ENCODE data around the gene KLK4. TPM values are rescaled to one million over a fixed set of nuclear protein-coding genes. Genes with fewer than 3 reads are reported as not detected.

The KLK4 gene
- total RNA-seq, 1 donor from 2014 or later = not detected

DNA sequence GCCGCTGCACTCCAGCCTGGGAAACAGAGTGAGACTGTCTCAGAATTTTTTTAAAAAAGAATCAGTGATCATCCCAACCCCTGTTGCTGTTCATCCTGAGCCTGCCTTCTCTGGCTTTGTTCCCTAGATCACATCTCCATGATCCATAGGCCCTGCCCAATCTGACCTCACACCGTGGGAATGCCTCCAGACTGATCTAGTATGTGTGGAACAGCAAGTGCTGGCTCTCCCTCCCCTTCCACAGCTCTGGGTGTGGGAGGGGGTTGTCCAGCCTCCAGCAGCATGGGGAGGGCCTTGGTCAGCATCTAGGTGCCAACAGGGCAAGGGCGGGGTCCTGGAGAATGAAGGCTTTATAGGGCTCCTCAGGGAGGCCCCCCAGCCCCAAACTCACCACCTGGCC is 38.1 kb downstream of the KLK4 start, which contains the start of gene KLK2:
KLK2 (plus strand) TSS at position 384 of the 400 bp plus-strand sequence. CDS start 35 bp downstream, outside the sequence.
- Mint-ChIP-seq H3K4me1 (ENCODE audit: low read depth) (no peaks in the 10 kb centered on the region), H3K36me3 (ENCODE audit: insufficient read depth) (no peaks in the 10 kb centered on the region), H3K4me3 (ENCODE audit: low read depth) (no peak within 1 kb of the TSS), H3K9me3 (ENCODE audit: low read depth) (no peaks in the 10 kb centered on the region), H3K27me3 (peaks cover 47% of the 10 kb centered on the region), H3K27ac (no peak within 1 kb of the TSS)
- TF ChIP-seq, protein P1, sequence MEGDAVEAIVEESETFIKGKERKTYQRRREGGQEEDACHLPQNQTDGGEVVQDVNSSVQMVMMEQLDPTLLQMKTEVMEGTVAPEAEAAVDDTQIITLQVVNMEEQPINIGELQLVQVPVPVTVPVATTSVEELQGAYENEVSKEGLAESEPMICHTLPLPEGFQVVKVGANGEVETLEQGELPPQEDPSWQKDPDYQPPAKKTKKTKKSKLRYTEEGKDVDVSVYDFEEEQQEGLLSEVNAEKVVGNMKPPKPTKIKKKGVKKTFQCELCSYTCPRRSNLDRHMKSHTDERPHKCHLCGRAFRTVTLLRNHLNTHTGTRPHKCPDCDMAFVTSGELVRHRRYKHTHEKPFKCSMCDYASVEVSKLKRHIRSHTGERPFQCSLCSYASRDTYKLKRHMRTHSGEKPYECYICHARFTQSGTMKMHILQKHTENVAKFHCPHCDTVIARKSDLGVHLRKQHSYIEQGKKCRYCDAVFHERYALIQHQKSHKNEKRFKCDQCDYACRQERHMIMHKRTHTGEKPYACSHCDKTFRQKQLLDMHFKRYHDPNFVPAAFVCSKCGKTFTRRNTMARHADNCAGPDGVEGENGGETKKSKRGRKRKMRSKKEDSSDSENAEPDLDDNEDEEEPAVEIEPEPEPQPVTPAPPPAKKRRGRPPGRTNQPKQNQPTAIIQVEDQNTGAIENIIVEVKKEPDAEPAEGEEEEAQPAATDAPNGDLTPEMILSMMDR (IDR thresholded peaks at IDR 0.05; ENCODE audit: unreplicated experiment) = no peak
- DNase-seq (ENCODE audit: low spot score, unreplicated experiment) = no peak

DNA sequence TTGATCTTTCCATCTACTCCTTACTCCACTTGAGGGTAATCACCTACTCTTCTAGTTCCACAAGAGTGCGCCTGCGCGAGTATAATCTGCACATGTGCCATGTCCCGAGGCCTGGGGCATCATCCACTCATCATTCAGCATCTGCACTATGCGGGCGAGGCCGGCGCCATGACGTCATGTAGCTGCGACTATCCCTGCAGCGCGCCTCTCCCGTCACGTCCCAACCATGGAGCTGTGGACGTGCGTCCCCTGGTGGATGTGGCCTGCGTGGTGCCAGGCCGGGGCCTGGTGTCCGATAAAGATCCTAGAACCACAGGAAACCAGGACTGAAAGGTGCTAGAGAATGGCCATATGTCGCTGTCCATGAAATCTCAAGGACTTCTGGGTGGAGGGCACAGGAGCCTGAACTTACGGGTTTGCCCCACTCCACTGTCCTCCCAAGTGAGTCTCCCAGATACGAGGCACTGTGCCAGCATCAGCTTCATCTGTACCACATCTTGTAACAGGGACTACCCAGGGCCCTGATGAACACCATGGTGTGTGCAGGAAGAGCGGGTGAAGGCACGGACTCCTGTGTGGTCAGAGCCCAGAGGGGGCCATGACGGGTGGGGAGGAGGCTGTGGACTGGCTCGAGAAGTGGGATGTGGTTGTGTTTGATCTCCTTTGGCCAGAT is 40.6 kb downstream of the KLK4 start:
- H3K36me3 Mint-ChIP-seq (ENCODE audit: insufficient read depth) = no peaks in the 10 kb centered on the region
- no peaks in the 10 kb centered on the region for H3K4me1 Mint-ChIP-seq (ENCODE audit: low read depth)
- TF ChIP-seq, protein P1 (IDR thresholded peaks at IDR 0.05; ENCODE audit: unreplicated experiment) = no peak
- DNase-seq (ENCODE audit: low spot score, unreplicated experiment) = no peak
- H3K4me3 Mint-ChIP-seq (ENCODE audit: low read depth) = no peak overlapping the region
- no peaks in the 10 kb centered on the region for H3K9me3 Mint-ChIP-seq (ENCODE audit: low read depth)
- peaks cover 70% of the 10 kb centered on the region for H3K27me3 Mint-ChIP-seq
- H3K27ac Mint-ChIP-seq = no peak overlapping the region

DNA sequence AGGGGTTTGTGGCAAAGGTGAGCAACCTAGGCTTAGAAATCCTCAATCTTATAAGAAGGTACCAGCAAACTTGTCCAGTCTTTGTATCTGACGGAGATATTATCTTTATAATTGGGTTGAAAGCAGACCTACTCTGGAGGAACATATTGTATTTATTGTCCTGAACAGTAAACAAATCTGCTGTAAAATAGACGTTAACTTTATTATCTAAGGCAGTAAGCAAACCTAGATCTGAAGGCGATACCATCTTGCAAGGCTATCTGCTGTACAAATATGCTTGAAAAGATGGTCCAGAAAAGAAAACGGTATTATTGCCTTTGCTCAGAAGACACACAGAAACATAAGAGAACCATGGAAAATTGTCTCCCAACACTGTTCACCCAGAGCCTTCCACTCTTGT is 41.7 kb downstream of the KLK4 start:
- Mint-ChIP-seq H3K27ac (no peak overlapping the region), H3K27me3 (peaks cover 81% of the 10 kb centered on the region), H3K36me3 (ENCODE audit: insufficient read depth) (no peaks in the 10 kb centered on the region), H3K4me1 (ENCODE audit: low read depth) (no peaks in the 10 kb centered on the region), H3K9me3 (ENCODE audit: low read depth) (no peaks in the 10 kb centered on the region), H3K4me3 (ENCODE audit: low read depth) (no peak overlapping the region)
- TF ChIP-seq, protein P1 (IDR thresholded peaks at IDR 0.05; ENCODE audit: unreplicated experiment) = no peak
- DNase-seq (ENCODE audit: low spot score, unreplicated experiment) = no peak

DNA sequence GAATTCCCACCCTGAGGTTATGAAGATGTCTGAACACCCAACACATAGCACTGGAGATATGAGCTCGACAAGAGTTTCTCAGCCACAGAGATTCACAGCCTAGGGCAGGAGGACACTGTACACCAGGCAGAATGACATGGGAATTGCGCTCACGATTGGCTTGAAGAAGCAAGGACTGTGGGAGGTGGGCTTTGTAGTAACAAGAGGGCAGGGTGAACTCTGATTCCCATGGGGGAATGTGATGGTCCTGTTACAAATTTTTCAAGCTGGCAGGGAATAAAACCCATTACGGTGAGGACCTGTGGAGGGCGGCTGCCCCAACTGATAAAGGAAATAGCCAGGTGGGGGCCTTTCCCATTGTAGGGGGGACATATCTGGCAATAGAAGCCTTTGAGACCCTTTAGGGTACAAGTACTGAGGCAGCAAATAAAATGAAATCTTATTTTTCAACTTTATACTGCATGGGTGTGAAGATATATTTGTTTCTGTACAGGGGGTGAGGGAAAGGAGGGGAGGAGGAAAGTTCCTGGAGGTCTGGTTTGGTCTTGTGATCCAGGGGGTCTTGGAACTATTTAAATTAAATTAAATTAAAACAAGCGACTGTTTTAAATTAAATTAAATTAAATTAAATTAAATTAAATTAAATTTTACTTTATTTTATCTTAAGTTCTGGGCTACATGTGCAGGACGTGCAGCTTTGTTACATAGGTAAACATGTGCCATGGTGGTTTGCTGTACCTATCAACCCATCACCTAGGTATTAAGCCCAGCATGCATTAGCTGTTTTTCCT is 49.5 kb downstream of the KLK4 start:
- H3K36me3 Mint-ChIP-seq (ENCODE audit: insufficient read depth) = no peaks in the 10 kb centered on the region
- DNase-seq (ENCODE audit: low spot score, unreplicated experiment) = no peak
- peaks cover 76% of the 10 kb centered on the region for H3K27me3 Mint-ChIP-seq
- TF ChIP-seq, protein P1 (IDR thresholded peaks at IDR 0.05; ENCODE audit: unreplicated experiment) = no peak
- no peak overlapping the region for H3K4me3 Mint-ChIP-seq (ENCODE audit: low read depth)
- no peak overlapping the region for H3K27ac Mint-ChIP-seq
- H3K4me1 Mint-ChIP-seq (ENCODE audit: low read depth) = peaks cover 7% of the 10 kb centered on the region
- no peaks in the 10 kb centered on the region for H3K9me3 Mint-ChIP-seq (ENCODE audit: low read depth)

DNA sequence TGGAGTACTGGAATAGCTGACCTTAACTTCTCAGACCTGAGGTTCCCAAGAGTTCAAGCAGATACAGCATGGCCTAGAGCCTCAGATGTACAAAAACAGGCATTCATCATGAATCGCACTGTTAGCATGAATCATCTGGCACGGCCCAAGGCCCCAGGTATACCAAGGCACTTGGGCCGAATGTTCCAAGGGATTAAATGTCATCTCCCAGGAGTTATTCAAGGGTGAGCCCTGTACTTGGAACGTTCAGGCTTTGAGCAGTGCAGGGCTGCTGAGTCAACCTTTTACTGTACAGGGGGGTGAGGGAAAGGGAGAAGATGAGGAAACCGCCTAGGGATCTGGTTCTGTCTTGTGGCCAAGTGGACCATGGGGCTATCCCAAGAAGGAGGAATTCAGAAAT is 50.2 kb downstream of the KLK4 start:
- Mint-ChIP-seq H3K4me1 (ENCODE audit: low read depth) (peaks cover 7% of the 10 kb centered on the region), H3K9me3 (ENCODE audit: low read depth) (no peaks in the 10 kb centered on the region), H3K36me3 (ENCODE audit: insufficient read depth) (no peaks in the 10 kb centered on the region), H3K27me3 (peaks cover 76% of the 10 kb centered on the region), H3K4me3 (ENCODE audit: low read depth) (no peak overlapping the region), H3K27ac (no peak overlapping the region)
- no peak for DNase-seq (ENCODE audit: low spot score, unreplicated experiment)
- TF ChIP-seq, protein P1 (IDR thresholded peaks at IDR 0.05; ENCODE audit: unreplicated experiment) = no peak

Measured in progenitor cell of endocrine pancreas (in vitro differentiated cells).